GM12873 (cell line): ENCODE measurements around the gene ANKH.

Experiments
- TF ChIP-seq, protein P1 (sequence below): IDR thresholded peaks from 2 replicates; pipeline ENCODE4 v1.5.1; 2012; ENCODE audit warnings: low read depth, mild to moderate bottlenecking, moderate library complexity, low read length, control low read depth; ENCODE audit not compliant: insufficient read depth; ENCODE audit errors: missing control alignments

The ANKH gene

GRCh38 chr5:14748180-14748900, 123.2 kb downstream of the ANKH start:
- TF ChIP-seq, protein P1, sequence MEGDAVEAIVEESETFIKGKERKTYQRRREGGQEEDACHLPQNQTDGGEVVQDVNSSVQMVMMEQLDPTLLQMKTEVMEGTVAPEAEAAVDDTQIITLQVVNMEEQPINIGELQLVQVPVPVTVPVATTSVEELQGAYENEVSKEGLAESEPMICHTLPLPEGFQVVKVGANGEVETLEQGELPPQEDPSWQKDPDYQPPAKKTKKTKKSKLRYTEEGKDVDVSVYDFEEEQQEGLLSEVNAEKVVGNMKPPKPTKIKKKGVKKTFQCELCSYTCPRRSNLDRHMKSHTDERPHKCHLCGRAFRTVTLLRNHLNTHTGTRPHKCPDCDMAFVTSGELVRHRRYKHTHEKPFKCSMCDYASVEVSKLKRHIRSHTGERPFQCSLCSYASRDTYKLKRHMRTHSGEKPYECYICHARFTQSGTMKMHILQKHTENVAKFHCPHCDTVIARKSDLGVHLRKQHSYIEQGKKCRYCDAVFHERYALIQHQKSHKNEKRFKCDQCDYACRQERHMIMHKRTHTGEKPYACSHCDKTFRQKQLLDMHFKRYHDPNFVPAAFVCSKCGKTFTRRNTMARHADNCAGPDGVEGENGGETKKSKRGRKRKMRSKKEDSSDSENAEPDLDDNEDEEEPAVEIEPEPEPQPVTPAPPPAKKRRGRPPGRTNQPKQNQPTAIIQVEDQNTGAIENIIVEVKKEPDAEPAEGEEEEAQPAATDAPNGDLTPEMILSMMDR, result no peak

- TF ChIP-seq, protein P1, result no peak
Observed at GRCh38 chr5:14745753-14746152, 125.8 kb downstream of the ANKH start.

DNA sequence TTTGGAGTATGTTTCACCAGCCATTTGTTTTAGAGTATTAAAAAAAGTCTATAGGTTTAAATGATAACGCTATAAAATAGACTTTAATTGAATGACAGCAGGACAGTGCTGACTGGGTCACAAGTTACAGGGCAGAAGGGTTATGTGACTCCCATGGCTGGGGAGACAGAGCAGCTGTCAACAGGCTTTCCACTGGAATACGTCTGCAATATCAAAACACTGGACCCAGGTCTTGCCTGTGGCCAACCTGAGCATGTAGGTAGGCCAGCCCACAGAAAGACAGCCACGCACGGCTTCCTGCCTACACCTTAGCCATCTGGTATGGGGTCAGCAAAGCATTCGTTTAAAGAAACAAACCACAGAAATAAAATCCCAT, 126.4 kb downstream of the ANKH start:
- TF ChIP-seq, protein P1, result no peak

- TF ChIP-seq, protein P1, result no peak
Observed at GRCh38 chr5:14744296-14745187, 127.0 kb downstream of the ANKH start.

- TF ChIP-seq, protein P1, result no peak
Observed at GRCh38 chr5:14743601-14744295, 127.8 kb downstream of the ANKH start.

GRCh38 chr5:14742498-14742897, 129.1 kb downstream of the ANKH start:
- TF ChIP-seq, protein P1, result no peak
